ENCODE results near the gene TTC36.

Gene TTC36

DNA sequence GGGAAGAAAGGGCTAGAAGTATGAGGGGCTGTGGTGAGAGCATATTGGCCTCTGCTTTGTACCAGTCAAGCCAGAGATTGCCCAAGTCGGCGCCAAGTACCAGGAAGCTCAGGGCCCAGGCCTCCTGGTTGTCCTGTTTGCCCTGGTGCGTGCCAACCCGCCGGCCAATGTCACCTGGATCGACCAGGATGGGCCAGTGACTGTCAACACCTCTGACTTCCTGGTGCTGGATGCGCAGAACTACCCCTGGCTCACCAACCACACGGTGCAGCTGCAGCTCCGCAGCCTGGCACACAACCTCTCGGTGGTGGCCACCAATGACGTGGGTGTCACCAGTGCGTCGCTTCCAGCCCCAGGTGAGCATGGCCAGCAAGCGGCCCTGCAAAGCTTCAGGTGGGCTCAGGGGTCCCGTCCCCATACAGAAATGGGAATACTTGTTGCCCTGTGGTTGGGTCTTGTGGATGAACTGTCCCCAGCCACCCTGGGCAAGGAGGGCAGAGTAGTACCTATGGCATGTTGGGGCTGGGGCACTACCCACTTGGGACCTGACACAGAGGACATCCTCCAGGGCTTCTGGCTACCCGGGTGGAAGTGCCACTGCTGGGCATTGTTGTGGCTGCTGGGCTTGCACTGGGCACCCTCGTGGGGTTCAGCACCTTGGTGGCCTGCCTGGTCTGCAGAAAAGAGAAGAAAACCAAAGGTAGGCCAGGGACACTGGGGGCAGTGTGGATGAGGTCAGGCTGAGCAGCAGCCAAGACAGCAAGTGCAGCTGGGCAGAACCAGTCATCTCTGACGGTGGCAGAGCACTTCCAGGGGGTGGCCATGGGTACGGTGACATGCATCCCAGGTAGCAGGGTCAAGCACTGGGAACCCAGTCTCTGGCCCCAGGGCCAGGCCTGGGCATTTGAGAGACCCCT lies 5.8 kb downstream of the TTC36 start:
- DNase-seq (ENCODE audit: low read depth), result no peak
- TF ChIP-seq MAX (IDR thresholded peaks at IDR 0.05; ENCODE audit: low read depth, low read length), result no peak
- TF ChIP-seq MYC (IDR thresholded peaks at IDR 0.05; ENCODE audit: low read depth, low read length), result no peak
- TF ChIP-seq, protein P1, sequence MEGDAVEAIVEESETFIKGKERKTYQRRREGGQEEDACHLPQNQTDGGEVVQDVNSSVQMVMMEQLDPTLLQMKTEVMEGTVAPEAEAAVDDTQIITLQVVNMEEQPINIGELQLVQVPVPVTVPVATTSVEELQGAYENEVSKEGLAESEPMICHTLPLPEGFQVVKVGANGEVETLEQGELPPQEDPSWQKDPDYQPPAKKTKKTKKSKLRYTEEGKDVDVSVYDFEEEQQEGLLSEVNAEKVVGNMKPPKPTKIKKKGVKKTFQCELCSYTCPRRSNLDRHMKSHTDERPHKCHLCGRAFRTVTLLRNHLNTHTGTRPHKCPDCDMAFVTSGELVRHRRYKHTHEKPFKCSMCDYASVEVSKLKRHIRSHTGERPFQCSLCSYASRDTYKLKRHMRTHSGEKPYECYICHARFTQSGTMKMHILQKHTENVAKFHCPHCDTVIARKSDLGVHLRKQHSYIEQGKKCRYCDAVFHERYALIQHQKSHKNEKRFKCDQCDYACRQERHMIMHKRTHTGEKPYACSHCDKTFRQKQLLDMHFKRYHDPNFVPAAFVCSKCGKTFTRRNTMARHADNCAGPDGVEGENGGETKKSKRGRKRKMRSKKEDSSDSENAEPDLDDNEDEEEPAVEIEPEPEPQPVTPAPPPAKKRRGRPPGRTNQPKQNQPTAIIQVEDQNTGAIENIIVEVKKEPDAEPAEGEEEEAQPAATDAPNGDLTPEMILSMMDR (IDR thresholded peaks at IDR 0.05; ENCODE audit: low read depth, low read length), result no peak
- TF ChIP-seq POLR2A (IDR thresholded peaks at IDR 0.05; ENCODE audit: extremely low read depth, insufficient read length), result no peak
- H3K4me3 ChIP-seq (ENCODE audit: low read depth, low read length), result no peak overlapping the region

DNA sequence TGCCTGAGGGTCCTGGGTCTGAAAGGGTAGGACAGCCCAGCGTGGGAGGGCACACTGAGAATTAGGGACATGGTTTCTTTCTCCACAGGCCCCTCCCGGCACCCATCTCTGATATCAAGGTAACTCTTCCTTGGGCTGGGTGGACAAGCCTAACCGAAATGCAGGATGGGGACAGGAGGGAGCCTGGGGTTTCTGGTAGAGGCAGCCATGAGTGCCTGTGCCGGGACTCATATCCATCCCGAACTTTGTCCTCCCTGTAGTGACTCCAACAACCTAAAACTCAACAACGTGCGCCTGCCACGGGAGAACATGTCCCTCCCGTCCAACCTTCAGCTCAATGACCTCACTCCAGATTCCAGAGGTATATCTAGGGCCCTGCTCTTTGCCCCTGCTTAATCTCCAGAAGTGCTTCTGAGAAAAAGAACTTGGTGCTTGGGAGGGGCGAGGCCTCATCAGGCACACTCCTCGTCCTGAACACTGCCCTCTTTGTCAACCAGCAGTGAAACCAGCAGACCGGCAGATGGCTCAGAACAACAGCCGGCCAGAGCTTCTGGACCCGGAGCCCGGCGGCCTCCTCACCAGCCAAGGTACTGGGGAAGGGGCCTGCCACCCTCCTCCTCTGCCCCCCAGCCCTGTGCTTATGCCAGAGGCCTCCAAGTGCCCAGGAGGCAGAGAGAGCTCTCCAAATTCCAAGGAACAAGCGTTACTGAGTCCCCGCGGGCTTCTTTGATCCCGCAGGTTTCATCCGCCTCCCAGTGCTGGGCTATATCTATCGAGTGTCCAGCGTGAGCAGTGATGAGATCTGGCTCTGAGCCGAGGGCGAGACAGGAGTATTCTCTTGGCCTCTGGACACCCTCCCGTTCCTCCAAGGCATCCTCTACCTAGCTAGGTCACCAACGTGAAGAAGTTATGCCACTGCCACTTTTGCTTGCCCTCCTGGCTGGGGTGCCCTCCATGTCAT lies 6.8 kb downstream of the TTC36 start:
- DNase-seq (ENCODE audit: low read depth), result no peak
- no peak for TF ChIP-seq POLR2A (IDR thresholded peaks at IDR 0.05; ENCODE audit: extremely low read depth, insufficient read length)
- TF ChIP-seq, protein P1 (IDR thresholded peaks at IDR 0.05; ENCODE audit: low read depth, low read length), result no peak
- TF ChIP-seq MAX (IDR thresholded peaks at IDR 0.05; ENCODE audit: low read depth, low read length), result no peak
- TF ChIP-seq MYC (IDR thresholded peaks at IDR 0.05; ENCODE audit: low read depth, low read length), result no peak
- no peak overlapping the region for H3K4me3 ChIP-seq (ENCODE audit: low read depth, low read length)

DNA sequence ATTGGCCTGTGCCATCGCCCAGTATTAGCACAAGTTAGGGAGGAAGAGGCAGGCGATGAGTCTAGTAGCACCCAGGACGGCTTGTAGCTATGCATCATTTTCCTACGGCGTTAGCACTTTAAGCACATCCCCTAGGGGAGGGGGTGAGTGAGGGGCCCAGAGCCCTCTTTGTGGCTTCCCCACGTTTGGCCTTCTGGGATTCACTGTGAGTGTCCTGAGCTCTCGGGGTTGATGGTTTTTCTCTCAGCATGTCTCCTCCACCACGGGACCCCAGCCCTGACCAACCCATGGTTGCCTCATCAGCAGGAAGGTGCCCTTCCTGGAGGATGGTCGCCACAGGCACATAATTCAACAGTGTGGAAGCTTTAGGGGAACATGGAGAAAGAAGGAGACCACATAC lies 8.0 kb downstream of the TTC36 start:
- TF ChIP-seq, protein P1 (IDR thresholded peaks at IDR 0.05; ENCODE audit: low read depth, low read length), result no peak
- no peak for TF ChIP-seq MYC (IDR thresholded peaks at IDR 0.05; ENCODE audit: low read depth, low read length)
- no peak for TF ChIP-seq MAX (IDR thresholded peaks at IDR 0.05; ENCODE audit: low read depth, low read length)
- TF ChIP-seq POLR2A (IDR thresholded peaks at IDR 0.05; ENCODE audit: extremely low read depth, insufficient read length), result no peak
- DNase-seq (ENCODE audit: low read depth), result peak; percentile 54
- no peak overlapping the region for H3K4me3 ChIP-seq (ENCODE audit: low read depth, low read length)

DNA sequence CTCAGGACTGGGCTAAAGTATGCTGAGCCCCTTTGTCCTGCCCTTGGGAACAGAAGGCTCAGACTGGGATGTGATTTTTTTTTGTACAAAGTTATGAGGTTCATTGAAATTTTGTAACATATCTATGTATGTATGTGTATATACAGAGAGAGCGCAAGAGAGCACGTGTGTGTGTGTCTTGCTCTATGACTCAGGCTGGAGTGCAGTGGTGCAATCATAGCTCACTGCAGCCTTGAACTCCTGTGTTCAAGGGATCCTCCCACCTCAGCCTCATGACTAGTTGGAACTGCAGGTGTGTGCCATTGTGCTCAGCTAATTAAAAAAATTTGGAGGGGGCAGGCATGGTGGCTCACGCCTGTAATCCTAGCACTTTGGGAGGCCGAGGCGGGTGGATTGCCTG lies 9.5 kb downstream of the TTC36 start:
- H3K4me3 ChIP-seq (ENCODE audit: low read depth, low read length), result no peak overlapping the region
- TF ChIP-seq, protein P1 (IDR thresholded peaks at IDR 0.05; ENCODE audit: low read depth, low read length), result no peak
- TF ChIP-seq MAX (IDR thresholded peaks at IDR 0.05; ENCODE audit: low read depth, low read length), result peak; percentile 36; the same call in 1 of the 2 replicates
- peak; percentile 53 for DNase-seq (ENCODE audit: low read depth)

GRCh38 chr11:118537409-118537980 lies 10.2 kb downstream of the TTC36 start:
- H3K4me3 ChIP-seq (ENCODE audit: low read depth, low read length), result no peak overlapping the region
- no peak for DNase-seq (ENCODE audit: low read depth)
- no peak for TF ChIP-seq POLR2A (IDR thresholded peaks at IDR 0.05; ENCODE audit: extremely low read depth, insufficient read length)
- no peak for TF ChIP-seq MYC (IDR thresholded peaks at IDR 0.05; ENCODE audit: low read depth, low read length)
- TF ChIP-seq MAX (IDR thresholded peaks at IDR 0.05; ENCODE audit: low read depth, low read length), result no peak
- TF ChIP-seq, protein P1 (IDR thresholded peaks at IDR 0.05; ENCODE audit: low read depth, low read length), result no peak

All from NB4 (cell line).